HG03025 (cell line): ENCODE results near the gene IQCM.

Experiments
- ATAC-seq: cut with Tn5 transposase; IDR thresholded peaks from one replicate; pipeline ENCODE4 v1.9.1; 2021; ENCODE audit warnings: mild to moderate bottlenecking, moderate library complexity; ENCODE audit not compliant: unreplicated experiment, low FRiP score

Gene IQCM

DNA sequence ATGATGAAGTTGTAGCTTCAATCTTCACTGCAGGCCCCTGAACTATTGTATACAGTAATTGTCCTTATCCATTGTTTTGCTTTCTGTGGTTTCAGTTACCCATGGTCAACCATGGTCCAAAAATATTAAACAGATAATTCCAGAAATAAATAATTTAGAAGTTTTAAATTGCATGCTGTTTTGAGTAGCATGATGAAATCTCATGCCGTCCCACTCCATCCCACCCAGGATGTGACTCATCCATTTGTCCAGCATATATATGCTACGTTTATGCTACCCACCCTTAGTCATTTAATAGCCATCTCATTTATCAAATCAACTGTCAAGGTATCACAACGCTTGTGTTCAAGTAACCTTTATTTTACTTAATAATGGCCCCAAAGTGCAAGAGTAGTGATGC lies 34.5 kb downstream of the IQCM start:
- ATAC-seq: no peak

DNA sequence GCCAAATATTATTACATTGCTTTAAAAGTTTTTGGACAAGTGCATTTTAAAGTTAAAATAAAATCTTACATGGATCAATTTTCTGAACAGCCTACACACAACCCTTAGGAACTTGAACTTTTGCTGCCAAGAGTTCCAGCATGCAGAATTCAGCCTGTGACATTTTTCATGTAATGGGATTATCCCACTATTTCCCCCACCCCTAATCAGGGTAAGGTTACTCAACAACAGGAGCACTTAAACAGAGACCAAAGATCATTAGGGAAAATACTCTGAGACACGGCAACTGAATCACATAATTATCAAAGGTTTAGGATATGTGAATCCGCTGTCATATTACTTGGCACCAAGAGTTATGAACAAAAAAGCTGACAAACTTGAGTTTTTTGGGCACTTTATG lies 47.2 kb downstream of the IQCM start:
- no peak for ATAC-seq

- ATAC-seq: no peak
Measured at GRCh38 chr4:149766135-149766534, 49.5 kb downstream of the IQCM start.

- no peak for ATAC-seq
Measured at GRCh38 chr4:149765630-149766029, 50.0 kb downstream of the IQCM start.

DNA sequence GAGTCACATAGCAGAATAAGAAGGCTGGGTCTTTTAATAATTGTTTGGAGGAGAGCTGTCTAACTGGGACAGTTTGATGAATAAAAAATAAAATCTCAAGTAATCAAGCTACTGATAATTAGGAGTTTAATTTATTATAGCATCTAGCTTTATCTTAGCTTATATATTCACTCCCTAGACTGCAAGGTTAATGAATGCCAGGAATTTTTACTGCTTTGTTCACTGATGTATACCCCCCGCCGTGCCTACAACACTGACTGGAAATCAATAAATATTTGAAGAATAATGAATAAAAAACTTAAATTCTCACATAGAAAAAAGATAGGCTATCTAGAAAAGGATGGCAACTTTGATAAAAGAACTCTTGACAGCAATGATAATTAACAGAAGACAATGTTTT lies 59.7 kb downstream of the IQCM start:
- ATAC-seq: no peak

DNA sequence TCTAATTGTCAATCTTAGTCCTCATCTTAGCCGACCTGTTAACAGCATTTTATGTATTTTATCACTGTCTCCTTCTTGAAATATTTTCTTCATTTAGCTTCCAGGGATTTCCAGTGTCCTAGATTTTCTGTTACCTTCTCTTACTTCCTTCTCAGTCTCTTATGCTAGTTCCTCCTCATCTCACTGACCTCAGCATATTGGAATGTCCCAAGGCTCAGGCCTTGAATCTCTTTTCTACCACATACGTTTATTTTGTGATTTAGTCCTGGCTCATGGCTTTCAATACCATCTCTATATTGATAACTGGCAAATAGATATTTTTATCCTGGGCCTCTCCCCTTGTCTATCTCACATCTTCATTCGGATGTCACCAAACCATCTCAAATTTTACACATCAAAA lies 61.1 kb downstream of the IQCM start:
- ATAC-seq: no peak

GRCh38 chr4:149752729-149753128 lies 62.9 kb downstream of the IQCM start:
- ATAC-seq: no peak

- ATAC-seq: no peak
Measured at GRCh38 chr4:149751174-149751573, 64.5 kb downstream of the IQCM start.

GRCh38 chr4:149749784-149750183 lies 65.9 kb downstream of the IQCM start:
- ATAC-seq: no peak

- ATAC-seq: no peak
Measured at GRCh38 chr4:149747646-149748045, 68.0 kb downstream of the IQCM start.

- no peak for ATAC-seq
Measured at GRCh38 chr4:149746276-149746675, 69.4 kb downstream of the IQCM start.

DNA sequence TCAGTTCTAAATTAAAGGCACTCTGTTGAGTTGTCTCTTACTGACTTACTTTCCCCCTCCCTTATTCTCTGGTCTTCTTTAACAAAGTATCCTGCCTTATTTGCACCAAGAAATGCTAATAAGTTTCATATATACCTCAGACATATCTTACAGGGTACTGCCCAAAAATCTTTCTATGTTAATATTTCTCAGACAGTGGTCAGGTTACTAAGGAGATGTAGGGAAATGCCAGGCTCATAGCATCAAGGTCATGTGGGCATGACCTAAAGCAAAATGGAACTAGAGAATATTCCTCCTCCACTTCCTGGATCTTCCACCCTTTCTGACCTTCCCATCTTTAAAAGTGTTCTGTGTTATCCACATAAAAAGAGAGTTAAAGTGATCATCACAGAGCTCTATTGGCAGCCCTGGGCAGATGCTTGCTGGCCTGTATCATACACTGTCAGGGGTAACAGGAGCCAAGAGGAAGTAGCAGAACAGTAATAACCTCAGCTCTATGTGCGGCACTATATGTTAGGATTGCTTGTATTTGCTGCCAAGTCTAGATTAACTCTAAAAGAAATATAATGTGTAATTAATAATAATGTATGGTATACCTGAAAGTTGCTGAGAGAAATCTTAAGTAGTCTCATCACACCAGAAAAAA lies 74.3 kb downstream of the IQCM start:
- ATAC-seq: no peak

DNA sequence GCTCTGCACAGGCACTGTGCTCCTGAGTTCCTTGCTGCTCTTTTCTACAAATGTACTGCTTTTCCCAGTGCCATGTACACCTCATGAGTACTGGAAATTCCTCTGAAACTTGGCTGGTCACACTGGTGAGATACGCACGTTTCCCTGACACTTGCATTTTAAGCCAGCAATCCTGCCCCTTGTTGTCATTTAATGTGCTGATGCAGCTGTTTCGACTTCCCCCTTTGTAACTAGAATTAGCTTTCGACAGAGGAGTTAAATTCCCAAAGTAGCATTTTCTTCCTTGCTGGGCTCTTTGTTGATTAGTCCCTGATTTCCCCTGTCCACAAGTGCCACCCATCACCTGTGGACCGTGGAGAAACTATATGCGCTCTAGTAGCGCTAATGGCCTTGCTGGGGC lies 77.5 kb downstream of the IQCM start:
- no peak for ATAC-seq

DNA sequence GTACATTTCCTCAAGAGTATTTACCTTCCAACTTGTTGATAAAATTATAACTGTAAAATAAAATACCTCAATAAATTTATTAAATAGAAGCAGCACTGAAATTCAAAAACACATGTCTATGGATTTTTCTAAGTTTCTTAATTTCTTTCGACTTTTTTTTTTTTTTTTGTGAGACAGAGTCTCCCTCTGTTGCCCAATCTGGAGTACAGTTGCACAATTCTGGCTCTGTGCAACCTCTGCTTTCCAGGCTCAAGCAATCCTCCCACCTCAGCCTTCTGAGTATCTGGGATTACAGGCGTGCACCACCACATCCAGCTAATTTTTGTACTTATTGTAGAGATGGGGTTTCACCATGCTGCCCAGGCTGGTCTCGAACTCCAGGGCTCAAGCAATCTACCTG lies 79.8 kb downstream of the IQCM start:
- ATAC-seq: no peak

DNA sequence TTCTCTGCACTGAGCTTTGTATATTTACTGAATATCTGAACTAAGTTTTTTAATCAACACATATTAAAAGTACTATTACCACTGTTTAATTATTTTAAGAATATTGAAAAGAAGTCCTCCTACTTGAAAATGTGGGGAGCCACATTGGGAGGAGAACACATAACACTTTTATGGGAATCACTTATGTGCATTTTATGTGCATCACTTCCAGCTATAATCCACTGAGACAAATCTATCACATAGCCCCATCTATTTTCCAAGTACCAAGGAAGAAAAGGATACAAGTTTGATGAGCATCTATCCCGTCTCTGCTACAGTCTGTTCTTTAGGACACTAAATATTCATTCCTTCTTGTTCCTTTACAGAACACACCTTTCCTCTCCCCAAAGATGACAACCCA lies 87.2 kb downstream of the IQCM start:
- no peak for ATAC-seq

- no peak for ATAC-seq
Measured at GRCh38 chr4:149727663-149728062, 88.0 kb downstream of the IQCM start.

- peak; percentile 35 for ATAC-seq
Measured at GRCh38 chr4:149723065-149723464, 92.6 kb downstream of the IQCM start.

GRCh38 chr4:149719806-149720205 lies 95.8 kb downstream of the IQCM start:
- ATAC-seq: peak; percentile 91

- no peak for ATAC-seq
Measured at GRCh38 chr4:149719357-149719756, 96.3 kb downstream of the IQCM start.

DNA sequence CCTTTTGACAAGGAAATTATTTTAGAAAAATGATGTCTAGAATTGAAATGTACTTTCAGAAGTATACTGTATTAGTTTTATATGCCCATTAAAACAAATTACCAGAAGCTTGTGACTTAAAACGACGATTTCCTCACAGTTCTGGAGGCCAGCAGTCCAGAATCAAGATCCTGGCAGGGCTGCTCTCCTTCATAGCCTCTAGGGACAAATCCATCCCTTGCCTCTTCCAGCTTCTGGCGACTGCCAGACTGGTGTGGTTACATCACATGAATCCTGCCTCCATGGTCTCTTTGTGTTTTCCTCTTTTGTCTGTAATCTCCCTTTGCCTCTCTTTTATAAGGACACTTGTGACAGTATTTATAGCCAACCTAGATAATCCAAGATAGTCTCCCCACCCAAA lies 97.1 kb downstream of the IQCM start:
- ATAC-seq: no peak

GRCh38 chr4:149716728-149717127 lies 98.9 kb downstream of the IQCM start:
- ATAC-seq: no peak

GRCh38 chr4:149715822-149716585 lies 99.6 kb downstream of the IQCM start:
- no peak for ATAC-seq
